GM21367 (cell line): ENCODE measurements around the gene KANK3.

Source experiments
- ATAC-seq: cut with Tn5 transposase; IDR thresholded peaks from one replicate; pipeline ENCODE4 v1.9.1; 2021; ENCODE audit not compliant: unreplicated experiment

The KANK3 gene

DNA sequence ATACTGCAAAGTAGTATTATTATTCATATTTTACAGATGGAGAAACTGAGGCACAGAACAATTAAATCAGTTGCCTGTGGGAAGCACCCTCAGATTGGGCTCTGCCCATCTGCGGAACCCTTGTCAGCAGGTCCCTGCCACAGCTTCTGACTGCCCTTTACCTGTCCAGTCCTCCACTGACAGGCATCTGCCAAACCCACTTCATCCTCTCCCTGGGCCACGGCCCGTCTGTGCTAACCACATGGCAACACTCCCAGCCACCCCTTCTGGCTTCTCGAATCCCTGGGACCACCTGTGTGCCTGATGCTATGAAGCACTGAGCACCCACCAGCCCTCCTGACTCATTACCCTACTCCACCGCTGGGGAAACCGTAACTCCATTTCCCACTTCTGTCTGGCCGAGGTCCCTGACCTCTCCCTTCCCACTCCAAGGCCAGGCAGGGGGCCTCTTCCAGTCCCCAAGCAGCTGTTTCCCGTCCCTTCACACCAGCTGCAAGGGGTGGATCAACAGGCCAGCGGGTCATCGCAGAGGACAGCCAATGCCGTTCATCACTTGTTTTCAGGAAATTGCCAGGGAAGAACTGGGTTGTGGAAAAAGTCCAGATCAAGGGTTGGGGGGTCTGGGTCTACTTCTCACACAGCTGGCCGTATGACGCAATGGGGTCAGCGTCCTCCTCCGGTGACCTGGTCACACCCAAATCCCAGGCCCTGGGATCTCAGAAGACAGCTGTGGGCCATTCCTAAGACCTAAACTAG is 2.5 kb downstream of the KANK3 start:
- no peak for ATAC-seq

DNA sequence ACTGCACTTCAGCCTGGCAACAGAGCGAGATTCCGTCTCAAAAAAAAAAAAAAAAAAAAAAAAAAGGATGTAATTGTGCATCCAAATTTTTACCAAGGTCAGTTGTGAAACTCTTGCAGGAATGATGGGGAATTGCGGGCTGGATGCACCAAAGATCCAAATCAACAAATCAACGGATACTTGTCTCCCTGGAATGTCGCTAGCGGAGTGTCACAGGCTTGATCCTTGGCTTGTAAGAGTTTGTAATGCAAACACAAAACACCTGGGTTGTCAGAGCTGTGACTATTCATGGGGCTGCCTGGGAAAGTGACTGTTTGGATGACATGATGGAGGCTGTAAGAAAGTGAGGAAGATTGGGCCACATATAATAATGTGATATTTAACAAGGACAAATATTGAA is 4.2 kb downstream of the KANK3 start:
- ATAC-seq: no peak

DNA sequence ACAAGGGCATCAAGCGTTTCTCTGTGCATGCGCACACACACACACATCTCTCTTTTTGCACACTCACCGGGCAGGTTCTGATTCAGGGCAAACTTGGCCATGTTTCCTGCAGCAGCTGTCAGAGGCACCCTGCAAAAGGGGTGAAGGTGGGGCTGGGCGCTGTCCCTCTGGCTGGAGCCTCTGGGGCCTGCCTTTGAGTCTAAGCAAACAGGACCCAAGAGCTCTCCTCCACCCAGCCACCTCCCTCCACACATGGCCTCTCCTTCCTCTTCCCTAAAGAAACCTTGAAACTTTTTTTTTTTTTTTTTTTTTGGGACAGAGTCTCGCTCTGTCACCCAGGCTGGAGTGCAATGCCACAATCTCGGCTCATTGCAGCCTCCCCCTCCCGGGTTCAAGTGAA is 5.3 kb downstream of the KANK3 start:
- ATAC-seq: no peak

DNA sequence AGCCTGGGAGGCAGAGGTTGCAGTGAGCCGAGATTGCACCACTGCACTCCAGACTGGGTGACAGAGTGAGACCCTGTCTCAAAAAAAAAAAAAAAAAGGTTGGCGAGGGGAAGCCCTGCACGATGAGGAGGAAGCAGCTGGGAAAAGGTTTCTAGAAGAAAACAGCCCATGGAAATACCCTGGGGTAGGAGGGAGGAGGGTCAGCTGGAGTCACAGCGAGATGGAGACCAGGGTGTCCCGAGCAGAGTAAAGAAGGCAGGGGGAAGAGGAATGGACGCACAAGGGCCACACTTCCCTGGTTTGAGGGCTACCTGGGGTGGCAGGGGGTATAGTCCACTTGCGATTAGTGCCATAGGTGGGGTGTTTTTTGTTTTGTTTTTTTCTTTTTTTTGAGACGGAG is 6.4 kb downstream of the KANK3 start:
- no peak for ATAC-seq

DNA sequence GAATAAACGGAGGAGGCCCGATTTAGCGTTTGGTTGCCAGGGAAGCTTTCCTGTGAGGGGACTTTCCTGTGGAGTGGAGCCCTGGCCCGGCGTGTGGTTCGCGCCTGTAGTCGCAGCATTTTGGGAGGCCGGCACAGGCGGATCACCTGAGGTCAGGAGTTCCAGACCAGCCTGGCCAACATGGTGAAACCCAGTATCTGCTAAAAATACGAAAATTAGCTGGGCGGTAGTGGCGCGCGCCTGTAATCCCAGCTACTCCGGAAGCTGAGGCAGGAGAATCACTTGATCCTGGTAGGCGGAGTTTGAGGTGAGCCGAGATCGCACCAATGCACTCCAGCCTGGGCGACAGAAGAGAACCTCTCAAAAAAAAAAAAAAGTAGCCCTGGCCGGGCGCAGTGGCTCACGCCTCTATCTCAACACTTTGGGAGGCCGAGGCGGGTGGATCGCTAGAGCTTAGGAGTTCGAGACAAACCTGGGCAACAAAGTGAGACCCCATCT is 6.9 kb downstream of the KANK3 start:
- no peak for ATAC-seq

DNA sequence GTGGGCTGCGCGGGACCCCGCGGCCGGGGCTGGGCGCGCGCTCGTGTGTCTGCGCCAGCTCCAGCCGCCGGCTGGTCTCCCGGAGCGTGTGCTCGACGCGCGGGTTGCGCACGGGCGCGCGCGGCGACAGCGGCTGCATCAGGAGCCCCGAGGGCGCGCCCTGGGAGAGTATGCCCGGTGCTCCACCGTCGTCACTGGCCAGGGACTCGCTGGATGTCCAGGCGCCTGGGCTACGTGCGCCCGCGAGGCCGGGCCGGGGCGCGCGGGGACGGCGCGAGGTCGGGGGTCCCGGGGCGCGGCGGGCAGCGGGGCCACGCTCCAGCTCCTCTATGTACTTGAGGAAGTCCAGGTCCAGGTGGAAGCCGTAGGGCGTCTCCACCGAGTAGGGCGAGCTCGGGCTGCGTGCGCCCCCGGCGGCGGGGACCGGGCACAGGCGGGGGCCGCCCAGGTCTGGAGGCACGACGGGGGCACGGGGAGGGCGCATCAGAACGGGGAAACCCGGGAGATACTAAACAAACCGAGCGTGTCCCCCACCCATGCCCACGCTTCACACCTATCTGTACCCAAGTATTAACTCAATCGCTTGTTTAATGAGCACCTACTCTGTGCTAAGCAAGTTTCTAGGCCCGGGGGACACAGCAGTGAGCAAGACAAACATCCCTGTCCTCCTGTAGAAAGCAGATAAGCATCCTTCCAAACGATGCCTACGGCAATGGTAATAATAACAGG is 7.6 kb downstream of the KANK3 start:
- ATAC-seq: no peak

DNA sequence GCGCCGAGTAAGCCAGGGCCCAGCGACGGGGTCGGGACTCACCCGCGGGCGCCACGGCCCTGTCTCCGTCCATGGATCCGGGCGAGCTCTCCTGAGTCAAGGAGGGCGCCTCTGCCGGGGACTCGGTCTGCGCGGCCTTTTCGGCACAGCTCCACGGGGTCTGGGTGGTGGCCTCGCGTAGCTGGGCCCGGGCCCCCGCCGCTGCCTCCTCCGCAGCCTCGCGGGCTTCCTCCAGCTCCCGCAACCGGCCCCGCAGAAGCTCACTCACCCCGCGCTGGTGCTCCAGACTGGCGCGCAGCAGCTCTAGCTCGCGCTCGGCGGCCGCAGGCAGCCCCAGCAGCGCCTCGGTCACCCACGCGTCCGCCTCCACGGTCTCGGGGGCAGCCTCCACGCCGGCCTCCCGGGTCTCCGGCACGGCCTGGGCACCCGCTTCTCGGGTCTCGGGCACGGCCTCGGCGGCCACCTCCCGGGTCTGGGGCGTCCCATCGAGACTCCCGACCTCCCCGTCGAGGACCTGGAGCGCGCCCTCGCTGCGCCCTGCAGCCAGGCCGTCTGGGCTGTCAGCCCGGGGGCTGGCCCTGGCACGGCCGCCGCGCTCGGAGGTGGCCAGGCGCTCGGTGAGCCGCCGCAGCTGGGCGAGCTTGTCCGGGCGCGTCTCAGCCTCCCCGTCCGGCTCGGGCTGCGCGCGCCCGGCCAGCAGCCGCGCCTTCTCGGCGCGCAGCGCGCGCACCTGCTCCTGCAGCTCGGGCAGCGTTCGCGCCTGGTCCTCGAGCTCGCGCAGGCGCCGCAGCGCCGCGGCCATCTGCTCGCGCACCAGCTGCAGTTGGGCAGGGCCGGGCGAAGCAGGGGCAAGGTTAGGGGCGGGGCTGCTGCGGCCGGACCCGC is 8.4 kb downstream of the KANK3 start:
- no peak for ATAC-seq

DNA sequence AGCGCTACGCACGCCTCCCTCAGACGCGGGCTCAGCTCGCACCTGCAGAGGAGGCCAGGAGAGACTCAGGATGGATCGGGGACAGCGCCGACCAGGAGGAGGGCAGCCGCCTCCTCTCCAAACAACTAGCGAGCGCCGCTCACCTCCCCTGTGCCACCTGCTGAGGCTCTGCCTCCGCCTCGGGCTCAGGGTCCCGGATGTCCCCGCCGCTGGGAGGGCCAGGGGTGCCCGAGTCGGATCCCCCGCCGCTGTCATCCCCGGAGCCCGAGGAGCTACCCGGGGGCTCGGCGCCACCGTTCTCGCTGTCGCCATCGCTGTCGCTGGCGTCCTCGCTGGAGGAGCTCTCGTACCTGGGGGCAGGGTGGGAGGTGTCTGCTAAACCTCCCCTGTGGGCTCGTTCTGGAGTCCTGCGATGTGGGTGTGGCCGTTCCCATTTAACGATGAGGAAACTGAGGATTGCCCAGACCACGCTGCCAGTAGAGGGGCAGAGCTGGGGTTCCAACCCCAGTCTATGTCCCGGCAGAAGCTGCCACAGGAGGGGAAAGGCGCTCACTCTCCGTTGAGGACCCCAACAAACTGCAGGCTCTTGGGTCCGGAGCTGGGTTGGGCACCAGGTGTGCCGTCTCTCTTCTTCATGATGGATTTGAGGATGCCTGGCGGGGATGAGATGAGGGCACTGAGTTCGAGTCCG is 9.2 kb downstream of the KANK3 start:
- no peak for ATAC-seq

DNA sequence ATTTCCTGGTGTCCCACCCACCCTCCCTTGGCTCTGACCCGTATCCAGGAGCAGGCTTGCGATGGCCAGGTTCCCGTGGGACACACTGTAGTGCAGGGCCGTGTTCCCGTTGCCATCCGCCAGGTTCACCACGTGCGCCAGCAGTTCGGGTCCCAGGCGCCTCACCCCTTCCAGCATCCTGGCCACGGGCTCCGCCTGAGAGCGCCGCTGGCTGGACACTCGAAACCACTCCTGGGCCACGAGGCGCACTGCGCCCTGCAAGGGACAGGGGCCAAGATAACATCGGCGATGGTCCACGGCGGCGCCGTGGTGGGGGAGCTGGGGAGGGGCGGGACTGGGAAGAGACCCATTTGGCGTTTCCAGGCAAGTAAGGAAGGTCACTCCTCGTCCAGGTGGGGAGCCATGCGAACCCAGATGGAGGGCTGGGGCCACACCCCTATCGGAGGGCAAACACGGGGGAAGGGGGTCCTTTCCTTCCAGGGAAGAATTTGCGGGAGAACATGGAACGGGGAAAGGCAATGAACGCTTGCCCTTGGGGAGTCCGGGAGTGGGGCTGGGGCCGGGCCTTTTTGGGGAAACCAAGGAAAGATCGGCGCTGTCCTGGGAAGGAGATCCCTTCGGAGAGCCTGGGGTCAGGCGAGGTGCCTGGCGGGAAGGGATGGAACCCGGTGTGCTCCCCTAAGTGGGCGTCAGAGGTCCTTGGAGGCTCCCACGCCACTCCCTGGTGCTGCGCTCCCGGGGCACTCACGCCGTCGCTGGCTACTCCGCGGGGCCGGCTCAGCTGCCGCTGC is 9.9 kb downstream of the KANK3 start:
- no peak for ATAC-seq

DNA sequence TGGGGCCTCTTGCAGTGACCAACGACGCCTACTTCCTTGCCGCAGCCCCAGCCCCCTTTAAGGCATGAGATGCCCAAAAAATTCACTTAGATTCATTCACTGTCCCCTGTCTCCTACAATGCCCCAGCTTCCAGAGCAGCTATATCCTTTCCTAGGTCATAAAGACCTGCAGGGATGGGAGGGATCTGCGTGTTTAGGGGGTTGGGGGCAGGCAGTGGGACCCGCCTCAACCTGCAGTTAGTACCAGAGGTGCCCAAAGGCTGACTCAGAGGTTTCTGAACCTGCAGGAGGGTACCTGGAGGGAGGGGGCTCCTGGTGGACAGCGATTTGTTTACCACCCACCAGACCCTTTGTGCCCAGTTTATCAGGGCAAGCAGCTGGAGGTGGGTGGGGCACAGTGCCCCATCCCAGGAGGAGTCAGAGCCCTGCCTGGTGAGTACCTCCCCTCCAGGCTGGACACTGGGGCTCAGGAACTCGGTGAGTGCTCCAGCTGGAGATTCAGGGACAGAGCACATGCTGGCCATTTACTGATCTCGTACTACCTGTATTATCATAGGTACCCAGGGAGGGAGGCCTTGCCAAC is 11.7 kb downstream of the KANK3 start:
- no peak for ATAC-seq

DNA sequence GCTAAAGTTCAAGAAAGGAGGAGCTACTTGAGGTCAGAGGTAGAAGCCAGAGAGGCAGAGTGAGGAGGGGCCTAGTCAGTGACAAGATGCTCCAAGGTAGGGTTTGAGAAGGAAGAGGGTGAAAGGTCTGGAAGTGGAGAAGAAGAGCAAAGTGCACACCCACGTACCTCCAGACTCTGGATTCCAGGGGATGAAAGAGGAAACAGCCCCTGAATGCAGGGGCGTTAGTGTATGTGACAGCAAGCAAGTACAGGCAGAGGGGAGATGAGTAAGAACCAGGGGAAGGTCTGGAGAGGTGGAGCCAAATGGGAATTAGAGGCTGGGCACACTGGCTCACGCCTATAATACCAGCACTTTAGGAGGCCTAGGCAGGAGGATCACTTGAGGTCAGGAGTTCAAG is 13.1 kb downstream of the KANK3 start:
- ATAC-seq: no peak

DNA sequence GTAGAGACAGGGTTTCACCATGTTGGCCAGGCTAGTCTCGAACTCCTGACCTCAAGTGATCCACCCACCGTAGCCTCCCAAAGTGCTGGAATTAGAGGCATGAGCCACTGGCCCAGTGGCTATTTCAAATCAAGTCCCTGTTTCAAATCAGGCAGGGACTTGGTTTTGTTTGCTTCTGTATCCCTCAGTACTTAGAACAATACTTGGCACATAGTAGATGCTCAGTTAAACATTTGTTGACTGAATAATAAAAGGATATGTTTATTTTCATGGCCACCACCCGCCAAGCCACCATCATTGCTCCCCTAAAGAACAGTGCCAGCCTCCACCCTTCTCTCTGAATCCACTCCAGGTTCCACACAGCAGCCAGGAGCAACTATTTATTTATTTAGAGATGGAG is 17.6 kb downstream of the KANK3 start:
- ATAC-seq: no peak

DNA sequence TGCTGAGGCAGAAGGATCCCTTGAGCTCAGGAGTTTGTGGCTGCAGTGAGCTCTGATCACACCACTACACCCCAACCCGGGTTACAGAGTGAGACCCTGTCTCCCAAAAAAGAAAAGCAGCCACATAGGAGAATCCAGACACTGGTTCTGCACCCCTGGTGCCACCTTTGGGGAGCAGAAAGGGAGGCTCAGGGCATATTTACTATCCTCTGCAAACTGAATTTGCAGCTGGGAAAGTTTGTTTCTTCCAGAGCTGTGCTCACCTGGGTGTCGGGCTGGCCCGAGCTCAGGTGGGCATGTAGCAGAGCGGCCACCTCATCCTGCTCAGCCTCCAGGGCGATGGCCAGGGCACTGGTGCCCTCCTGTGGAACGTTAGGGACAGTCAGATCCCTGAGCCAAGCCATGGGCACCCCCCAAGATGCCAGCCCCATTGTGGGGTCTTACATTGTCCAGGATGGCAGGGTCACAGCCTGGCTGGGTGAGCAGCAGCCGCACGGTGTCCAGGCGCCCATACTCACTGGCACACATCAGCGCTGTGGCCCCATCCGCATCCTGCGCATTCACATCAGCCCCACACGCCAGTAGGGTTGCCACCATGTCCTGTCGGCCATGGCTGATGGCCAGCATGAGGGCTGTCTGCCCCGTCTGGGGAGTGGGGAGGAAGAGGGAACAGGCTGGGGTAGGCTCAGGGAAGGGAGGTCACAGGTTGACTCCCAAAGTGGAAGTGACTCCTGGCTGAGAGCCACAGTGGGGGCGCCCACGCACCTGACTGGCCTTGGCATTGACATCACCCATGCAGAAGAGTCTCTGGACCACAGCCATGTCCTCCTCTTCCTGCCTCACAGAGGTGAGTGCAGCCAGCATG is 18.6 kb downstream of the KANK3 start:
- no peak for ATAC-seq

DNA sequence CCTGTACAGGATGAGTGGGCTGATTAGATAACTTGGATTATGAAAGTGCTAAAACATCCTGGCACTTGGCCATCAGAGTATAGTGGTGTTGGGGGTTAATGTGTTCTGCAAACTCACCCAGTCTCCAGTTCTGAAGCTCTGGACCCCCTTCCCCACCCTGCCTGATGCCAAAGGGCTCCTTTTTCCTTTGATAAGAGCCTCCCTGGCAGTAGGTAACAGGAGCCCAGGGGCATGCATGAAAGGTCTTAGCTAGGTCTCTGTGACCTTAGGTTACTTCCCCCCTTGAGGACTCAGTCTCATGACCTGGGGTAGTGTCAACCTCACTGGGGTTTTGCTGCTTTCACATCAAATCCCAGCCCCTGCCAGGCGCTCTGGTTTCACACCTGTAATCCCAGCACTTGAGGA is 19.3 kb downstream of the KANK3 start:
- no peak for ATAC-seq

DNA sequence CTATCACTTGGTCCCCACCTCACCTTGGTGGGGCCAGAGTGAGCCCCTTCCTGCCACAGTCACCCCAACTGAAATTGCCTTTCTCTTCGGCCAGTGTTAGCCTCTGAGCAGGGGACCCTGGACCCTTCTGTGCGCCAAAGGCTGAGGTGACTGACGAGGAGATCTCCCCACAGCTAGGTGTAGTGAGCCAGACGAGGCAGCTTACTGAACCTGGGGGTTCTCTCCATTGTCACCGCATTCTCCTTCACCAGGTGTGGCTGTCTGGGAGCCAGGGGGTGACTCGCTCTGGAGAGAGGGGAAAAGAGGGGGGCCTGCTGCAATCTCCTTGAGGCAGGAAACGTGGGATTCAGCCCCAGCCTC is 20.4 kb downstream of the KANK3 start:
- ATAC-seq: no peak

DNA sequence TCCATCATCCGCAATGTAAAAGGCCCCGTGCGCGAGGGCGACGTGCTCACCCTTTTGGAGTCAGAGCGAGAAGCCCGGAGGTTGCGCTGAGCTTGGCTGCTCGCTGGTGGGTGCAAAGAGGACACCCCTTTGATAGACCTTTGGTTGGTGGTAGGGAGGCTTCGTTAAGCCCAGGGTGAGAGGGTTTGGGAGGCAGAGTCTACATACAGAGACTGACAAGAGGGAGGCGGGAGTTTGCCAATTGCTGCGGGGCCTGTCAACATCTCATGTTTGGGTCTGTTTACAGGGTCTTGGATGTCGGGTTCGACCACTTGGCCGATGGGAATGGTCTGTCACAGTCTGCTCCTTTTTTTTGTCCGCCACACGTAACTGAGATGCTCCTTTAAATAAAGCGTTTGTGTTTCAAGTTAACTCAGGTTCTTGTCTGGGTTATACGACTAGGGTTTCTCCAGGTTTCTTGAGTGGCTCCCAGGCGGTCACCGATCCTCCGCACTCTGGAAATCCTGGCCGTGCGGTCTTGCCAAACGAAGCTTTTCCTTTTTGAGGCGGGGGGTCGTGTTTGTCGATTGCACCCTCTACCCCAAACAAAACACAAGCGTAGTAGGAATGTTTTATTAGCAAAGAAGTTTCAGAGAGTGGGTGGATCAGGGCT is 20.9 kb downstream of the KANK3 start:
- no peak for ATAC-seq

DNA sequence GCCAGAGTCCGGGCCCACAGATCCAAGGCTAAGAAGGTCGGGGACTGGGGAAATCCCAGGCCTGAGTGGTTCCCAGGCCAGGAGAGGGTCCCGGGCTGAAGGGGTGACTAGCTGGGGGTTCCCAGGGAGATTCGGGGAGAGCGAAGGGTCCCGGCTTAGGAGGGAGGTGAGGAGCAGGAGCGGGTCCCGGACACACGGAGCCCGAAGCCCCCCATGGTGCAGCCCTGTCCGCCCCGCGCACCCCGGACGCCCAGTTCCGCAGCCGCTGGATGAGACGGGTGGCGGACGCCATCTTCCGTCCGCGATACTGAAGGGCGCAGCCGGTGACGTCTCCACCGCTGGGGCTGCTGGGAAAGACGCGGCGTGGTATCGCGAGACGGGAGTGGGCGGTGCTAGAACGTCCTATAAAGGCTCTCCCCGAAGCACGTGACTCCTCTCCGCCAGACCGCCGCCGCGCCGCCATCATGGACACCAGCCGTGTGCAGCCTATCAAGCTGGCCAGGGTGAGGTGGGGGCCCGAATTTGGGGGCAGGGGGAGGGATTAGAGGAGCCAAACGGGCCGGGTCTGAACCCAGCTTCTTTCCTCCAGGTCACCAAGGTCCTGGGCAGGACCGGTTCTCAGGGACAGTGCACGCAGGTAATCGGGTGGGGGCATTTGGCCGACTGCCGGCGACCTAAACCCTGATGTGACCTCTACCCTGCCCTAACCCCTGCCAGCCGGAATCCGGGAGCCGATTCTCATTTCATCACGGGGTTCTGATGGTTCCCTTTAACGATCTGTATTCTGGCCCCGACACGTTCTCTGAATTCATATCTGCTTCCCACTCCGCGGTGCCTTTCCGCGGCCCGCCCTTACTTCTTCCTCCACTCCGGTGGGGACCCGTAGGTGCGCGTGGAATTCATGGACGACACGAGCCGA is 21.7 kb downstream of the KANK3 start, which contains the start of the genes NDUFA7 and RPS28:
NDUFA7 (minus strand) TSS at position 309 of the 919 bp plus-strand sequence; CDS start at position 292, 17 bp downstream.
RPS28 (plus strand) TSS at position 430 of the 919 bp plus-strand sequence; CDS start at position 465, 35 bp downstream.
- peak; percentile 65 for ATAC-seq
